IPS-11a (cell line): ENCODE data around the gene SLC31A1.
"Not testable (repeated sequence)": the region's sequence is repeated elsewhere in the genome, so short reads cannot be mapped to it uniquely, and the experiment has no call there.

Experiments
- H3K4me3 ChIP-seq: one replicate; pipeline ENCODE4 v1.5.1; 2013; ENCODE audit warnings: low read depth, low read length, control low read depth

The SLC31A1 gene

GRCh38 chr9:113258282-113258681 lies 36.9 kb downstream of the SLC31A1 start:
- H3K4me3 ChIP-seq: no peak overlapping the region

GRCh38 chr9:113261917-113262671 lies 40.8 kb downstream of the SLC31A1 start:
- no peak overlapping the region for H3K4me3 ChIP-seq

- H3K4me3 ChIP-seq: no peak overlapping the region
Observed at GRCh38 chr9:113266174-113266573, 44.8 kb downstream of the SLC31A1 start.

GRCh38 chr9:113267911-113268566 lies 46.7 kb downstream of the SLC31A1 start:
- H3K4me3 ChIP-seq: no peak overlapping the region

- no peak overlapping the region for H3K4me3 ChIP-seq
Observed at GRCh38 chr9:113269355-113269754, 48.0 kb downstream of the SLC31A1 start.

- no peak overlapping the region for H3K4me3 ChIP-seq
Observed at GRCh38 chr9:113269871-113270270, 48.5 kb downstream of the SLC31A1 start.

GRCh38 chr9:113274474-113275156 lies 53.3 kb downstream of the SLC31A1 start:
- H3K4me3 ChIP-seq: peak overlapping the region; percentile 96

GRCh38 chr9:113275157-113276131 lies 54.1 kb downstream of the SLC31A1 start, which contains the start of the genes CDC26 and PRPF4:
CDC26 (minus strand) TSS chr9:113275572; CDS start chr9:113272507, 3,065 bp downstream.
PRPF4 (plus strand) TSS chr9:113275658; CDS start chr9:113275744, 86 bp downstream.
- peak within 1 kb of the TSS; percentile 96 for H3K4me3 ChIP-seq

- no peak overlapping the region for H3K4me3 ChIP-seq
Observed at GRCh38 chr9:113278840-113279239, 57.5 kb downstream of the SLC31A1 start.

- no peak overlapping the region for H3K4me3 ChIP-seq
Observed at GRCh38 chr9:113281356-113281755, 60.0 kb downstream of the SLC31A1 start.

GRCh38 chr9:113289091-113289490 lies 67.7 kb downstream of the SLC31A1 start:
- no peak overlapping the region for H3K4me3 ChIP-seq

GRCh38 chr9:113290052-113290607 lies 68.8 kb downstream of the SLC31A1 start:
- no peak overlapping the region for H3K4me3 ChIP-seq

- no peak overlapping the region for H3K4me3 ChIP-seq
Observed at GRCh38 chr9:113293285-113293878, 72.0 kb downstream of the SLC31A1 start.

GRCh38 chr9:113296247-113296646 lies 74.9 kb downstream of the SLC31A1 start:
- H3K4me3 ChIP-seq: not testable (repeated sequence)

GRCh38 chr9:113296796-113297558 lies 75.6 kb downstream of the SLC31A1 start:
- H3K4me3 ChIP-seq: no peak overlapping the region

- H3K4me3 ChIP-seq: no peak overlapping the region
Observed at GRCh38 chr9:113298311-113298710, 77.0 kb downstream of the SLC31A1 start.

GRCh38 chr9:113298924-113299770 lies 77.8 kb downstream of the SLC31A1 start:
- H3K4me3 ChIP-seq: no peak overlapping the region

- H3K4me3 ChIP-seq: no peak overlapping the region
Observed at GRCh38 chr9:113299800-113300292, 78.5 kb downstream of the SLC31A1 start.
